DMS 273 (cell line): ENCODE results near the gene TUSC2.
A peak's percentile ranks its signal among the peaks of the same experiment; 100 is the strongest.

ENCODE experiments used
- DNase-seq: peaks from one replicate; lab custom pipeline; 2025; ENCODE audit not compliant: unreplicated experiment; lab: John Stamatoyannopoulos, UW

Gene TUSC2

DNA sequence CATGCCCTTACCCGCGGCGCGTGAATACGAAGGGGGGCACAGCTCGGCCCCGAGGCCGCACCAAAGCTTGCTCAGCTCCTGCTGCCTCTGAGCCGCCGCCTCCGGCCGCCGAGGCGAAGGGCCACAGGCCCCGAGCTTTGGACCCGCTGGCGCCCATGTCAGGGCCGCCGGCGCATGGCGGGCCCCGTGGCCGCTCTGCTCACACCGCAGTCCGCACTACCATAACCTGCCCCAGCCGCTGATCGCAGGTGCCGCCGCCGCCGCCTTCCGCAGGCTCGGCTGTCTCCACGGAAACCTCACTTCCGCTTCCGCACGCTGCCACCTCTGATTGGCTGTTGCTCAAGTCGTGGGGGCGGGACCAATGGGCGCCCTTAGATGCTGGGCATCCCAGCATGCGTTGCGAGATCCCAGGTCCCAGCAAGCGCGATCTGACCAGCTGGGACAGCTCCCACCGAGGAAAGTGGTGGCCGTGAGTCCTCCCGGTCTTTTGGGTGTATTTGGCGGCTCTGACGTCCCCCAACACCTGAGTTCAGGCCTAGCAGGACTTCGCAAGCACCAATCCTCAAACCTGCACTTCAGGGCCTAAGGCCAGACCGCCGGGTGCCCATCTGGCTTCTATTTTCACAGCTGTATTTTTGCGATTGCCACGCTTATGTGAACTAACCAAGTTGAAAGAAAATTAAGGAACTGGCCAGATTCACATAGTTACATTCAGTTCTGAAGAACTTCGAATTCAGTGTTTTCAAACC lies at the start of gene TUSC2:
TUSC2 (minus strand) TSS at position 281 of the 749 bp plus-strand sequence; CDS start at position 157, 124 bp downstream.
- peak; percentile 97 for DNase-seq

DNA sequence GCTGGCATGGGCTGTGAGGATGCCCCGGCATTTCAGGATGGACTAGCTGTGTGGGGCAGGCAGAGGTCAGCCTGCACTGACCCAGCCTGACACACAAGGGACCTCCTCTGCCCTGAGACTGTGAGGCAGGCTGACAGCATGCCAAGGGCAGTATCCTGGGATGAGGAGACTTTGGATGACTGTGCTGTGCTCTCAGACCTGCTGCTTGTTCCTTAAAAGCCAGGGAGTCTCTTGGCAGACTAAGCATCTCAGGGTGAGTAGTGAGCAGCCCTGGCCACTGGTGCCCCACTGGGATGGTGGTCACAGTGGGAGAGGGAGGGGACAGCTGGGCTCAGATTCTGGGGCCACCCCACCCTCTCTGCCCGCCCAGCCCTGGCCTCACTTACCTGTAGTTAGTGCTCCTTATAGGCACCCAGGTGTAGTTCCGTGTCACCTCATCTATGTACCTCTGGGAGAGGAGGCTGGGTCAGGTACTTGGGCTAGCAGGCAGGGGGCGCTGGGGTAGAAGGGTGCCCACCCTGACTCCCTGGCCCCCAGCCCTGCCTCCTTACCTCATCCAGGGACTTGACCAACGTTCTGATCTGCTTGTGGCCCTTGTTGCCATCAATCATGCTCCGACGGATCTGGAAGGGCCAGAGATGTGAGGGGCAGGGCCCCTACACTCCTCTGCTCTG lies 47.4 kb upstream of the TUSC2 start:
- DNase-seq = peak; percentile 27

- DNase-seq = no peak
Observed at GRCh38 chr3:50374363-50375257, 46.6 kb upstream of the TUSC2 start.

- no peak for DNase-seq
Observed at GRCh38 chr3:50373146-50374051, 45.4 kb upstream of the TUSC2 start.

DNA sequence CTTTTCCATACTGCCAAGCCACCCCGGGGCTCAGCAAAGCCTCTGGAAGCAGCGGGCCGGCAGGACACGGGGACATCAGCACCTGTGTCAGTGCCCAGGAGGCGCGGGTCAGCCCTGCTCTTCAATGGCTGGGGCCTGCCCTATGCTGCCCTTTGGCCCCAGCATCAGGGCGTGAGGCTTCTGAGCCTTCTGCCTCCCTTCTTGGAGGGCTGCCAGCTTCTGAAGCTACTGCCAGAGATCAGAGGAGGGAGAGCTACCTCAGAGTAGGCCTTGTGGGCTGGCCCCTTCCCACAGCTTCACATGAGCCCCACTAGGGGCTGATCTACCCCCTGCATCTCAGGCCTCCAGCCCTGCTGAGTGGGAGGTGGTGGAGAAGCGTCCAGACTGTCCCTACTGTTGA lies 44.3 kb upstream of the TUSC2 start:
- DNase-seq = peak; percentile 68

- no peak for DNase-seq
Observed at GRCh38 chr3:50371133-50371685, 43.2 kb upstream of the TUSC2 start.

GRCh38 chr3:50370594-50370993 lies 42.6 kb upstream of the TUSC2 start:
- DNase-seq = peak; percentile 51

DNA sequence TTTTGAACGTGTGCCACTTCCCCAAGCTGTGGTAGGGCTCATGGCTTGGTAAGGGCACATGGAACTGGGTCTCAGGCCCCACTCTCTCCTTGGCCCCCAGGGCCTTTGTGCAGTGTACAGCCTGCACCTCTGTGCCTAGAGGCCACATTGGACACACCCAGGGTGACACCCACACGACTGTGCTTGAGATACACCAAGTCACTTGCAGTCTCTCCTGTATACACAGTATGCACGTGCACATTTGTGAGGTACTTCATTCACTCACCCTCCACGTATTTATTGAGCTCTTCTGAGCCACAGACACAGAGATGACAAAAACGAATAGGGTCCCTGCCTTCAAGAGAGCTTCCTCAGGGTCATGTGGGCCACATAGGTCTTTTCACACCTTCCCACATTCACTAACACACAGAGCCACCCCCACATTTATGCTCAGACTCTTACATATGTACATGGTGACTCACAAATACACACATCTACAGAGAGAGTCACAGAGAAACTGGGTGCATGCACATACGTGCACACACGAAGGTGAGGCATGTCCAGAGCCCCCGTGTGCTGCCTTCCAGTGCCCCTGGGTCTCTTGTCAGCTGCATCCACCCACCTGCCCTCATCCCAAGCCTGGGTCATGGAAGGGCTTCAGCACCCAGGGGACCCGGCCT lies 41.1 kb upstream of the TUSC2 start:
- DNase-seq = peak; percentile 20

DNA sequence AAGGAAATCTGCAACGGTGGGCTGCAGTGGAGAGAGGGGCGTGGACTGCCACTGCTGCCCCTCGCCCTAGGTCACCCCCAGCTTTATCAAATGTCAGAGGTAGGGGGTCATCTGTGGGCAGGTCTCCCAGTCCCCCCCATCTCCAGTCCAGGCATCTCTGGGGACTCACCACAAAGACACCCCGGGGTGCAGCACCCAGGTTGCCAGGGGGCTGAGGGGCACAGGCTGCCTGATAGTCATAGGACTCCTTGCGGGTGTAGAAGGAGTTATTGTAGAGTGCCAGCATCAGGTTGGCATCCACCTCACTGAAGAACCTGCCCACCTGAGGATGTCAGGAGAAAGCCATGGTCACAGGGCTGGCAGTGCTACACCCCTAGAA lies 37.8 kb upstream of the TUSC2 start:
- no peak for DNase-seq

DNA sequence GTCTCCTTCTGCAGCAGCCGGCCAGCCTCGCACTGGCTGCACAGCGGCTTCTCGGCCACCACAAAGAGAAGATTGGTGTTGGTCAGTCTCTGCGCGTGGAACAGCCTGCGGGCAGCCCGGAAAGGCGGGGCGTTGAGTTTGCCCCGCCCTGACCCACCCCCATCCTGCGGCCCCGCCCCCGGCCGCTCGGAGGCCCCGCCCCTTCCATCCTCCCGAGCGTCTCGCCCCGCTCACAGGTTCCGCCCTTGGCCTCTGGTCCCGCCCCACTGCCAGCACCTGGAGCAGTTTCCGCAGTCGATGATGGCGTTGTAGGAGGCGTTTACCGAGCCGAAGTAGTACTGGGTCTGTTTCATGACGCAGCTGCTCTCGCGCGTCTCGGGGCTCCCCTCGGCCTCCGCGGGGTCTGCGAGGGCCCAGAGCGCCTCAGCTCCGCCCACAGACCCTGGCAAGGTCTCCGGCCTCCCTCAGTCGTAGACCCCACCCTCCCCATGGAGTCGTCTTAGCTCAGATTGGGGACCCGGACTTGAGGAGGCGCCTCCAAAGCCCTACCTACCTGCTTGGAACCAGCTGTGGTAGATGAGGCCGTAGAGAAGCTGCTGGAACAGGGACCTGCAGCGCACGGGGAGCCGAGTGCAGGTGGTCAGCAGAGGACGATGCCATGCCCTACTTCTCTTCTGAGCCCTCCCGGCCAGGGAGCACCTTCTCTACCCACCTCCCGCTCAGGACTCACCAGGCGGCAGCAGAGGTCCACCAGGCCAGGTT lies 37.2 kb upstream of the TUSC2 start:
- no peak for DNase-seq

GRCh38 chr3:50364573-50365079 lies 36.6 kb upstream of the TUSC2 start:
- no peak for DNase-seq

DNA sequence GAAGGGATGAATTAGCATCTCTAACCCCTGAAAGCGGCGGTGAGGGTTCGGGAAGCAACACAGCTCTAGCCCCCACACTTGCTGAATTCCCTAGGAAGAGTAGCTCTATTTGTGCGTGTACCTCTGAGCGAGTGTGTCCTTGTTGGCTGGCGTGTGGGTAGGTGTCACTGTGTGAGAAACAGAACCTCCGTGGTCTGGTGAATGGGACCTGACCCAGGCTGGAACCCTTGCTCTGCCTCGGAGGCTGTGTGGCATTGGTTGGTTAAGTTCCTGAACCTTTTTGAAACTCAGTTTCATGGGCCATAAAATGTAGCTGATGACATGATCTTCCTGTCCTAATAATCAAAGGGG lies 31.7 kb upstream of the TUSC2 start:
- DNase-seq = no peak

DNA sequence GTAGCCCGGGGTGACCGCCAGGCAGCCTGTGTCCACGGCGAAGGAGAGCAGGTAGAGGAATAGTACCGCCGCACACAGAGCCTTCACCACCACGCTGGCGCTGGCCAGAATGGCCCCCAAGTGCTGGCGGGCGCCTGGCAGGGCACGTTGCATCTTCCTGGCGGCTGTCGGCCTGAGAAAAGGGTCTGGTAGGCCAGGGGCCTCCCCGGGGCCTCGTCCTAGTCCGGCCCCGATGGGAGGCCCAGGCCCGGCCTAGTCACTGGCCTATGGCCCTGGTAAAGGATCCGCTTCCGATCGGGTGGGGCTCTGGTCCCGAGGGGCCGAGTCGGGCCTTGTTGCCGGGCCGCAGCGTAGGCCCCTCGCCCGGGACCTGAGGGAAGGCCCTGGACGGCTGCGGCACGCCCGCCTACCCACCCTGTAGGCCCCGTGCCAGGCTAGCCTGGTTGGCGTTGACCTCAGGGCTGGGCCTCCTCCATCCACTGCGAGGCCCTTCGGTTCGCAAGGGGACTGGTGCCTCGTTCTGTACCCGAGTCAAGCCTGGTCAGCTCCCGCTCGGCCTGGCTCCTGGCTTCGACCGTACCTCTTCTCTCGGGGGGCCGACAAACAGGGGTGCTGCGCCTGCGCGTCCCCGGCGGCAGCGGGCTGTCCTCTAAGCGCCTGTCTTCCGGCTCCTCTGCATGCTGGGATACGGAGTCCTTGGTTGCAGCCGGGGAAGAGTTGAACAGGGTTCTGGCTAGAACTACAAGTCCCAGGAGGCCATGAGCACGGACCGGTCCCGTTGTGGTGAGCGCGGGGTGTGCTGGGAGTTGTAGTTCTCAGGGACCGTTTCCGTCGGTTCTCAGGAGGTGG lies 31.1 kb upstream of the TUSC2 start, which contains the start of gene TMEM115:
TMEM115 (minus strand) TSS at position 611 of the 849 bp plus-strand sequence; CDS start at position 153, 458 bp downstream.
- peak; percentile 97 for DNase-seq

DNA sequence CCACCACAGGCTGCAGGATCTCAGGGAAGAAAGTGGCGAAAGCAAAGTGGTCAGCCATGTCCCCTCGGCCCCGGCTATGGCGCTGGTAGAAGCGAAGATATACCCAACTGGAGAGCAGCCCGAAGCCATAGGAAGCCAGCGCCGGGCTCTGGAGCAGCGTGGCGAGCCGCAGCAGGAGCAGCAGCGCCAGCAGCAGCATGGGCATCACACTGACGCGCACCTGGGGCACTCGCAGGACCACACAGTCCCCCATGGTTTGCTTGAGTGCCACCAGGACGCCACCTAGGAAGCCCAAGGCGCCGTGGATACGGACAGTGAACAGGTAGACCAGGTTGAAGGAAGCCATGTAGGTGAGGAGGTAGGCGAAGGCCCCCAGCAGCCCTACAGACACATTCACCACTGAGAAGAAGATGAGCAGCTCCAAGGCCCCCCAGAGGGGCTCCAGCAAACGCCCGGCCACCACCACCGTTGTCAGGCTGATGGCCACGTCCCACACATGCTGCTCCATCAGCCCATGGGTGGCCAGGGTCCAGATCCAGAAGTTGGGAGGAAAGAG lies 30.4 kb upstream of the TUSC2 start:
- peak; percentile 31 for DNase-seq

DNA sequence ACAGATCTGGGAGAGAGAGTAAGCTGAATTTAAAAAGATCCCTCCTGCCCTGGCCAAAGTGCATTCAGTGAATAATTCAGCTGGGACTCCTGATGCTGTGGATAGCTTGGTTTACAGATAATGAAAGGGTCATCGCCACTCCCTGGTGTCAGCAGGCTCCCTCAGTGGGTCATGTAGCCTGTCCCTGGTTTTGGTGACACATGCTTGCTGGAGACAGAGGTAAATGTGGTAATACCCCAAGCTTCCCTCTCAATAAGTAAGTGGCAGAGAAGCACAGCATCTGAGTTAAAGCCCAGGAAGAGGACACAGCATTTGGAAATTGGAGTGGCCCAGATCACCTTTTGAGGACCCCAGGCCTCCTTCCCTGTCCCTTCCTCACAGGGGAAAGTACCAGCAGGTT lies 29.5 kb upstream of the TUSC2 start:
- no peak for DNase-seq

GRCh38 chr3:50356553-50356952 lies 28.5 kb upstream of the TUSC2 start:
- DNase-seq = peak; percentile 51

DNA sequence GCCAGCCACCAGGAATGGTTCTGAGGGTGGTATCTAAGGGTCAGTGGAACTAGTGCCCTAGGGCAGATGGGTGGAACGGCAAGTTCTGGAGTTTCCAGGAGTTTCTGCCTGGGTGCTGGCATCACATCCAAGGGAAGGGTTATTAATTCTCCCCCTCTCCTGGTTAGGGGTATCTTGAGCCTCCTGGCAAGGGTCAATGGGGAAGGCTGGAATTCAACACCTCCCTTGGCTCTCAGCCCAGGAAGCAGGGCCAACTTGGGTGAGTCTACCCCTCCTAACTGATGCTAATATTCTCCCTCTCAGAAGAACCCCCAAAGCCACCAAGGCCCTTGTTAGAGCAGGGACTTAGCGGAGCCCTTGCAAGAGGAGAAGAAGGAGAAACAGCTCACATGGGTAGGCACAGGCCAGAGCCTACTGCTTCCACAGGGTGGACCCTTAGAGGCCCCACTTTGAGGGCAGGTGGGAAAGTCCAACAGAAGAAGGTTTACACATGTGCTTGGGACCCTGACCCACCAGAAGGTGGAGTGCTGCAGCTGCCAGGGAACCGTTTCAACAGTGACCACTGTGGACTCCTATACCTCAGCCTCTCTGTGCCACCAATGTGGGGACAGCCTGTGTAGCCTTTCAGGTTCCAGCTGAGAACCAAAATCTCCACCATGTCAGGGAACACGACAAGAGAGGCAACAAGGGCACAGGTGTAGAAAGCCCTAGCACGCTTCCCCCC lies 28.0 kb upstream of the TUSC2 start:
- DNase-seq = no peak
